Left ventricle myocardium inferior (tissue), 1 donor: Measurements from ENCODE around the gene CAPN15. TPM values are rescaled to one million over a fixed set of nuclear protein-coding genes. Genes with fewer than 3 reads are reported as not detected.

Experiments used
- DNase-seq: peaks from one replicate; pipeline ENCODE4 v3.0.0-alpha.2; 2020
- H3K27ac ChIP-seq: fragments of 200-600 bp; replicated peaks from 2 replicates; pipeline ENCODE4 v1.8.0; 2021
- H3K27me3 ChIP-seq: fragments of 200-600 bp; 2 replicates; pipeline ENCODE4 v1.8.0; 2021; ENCODE audit warnings: low read depth
- H3K36me3 ChIP-seq: fragments of 200-600 bp; 2 replicates; pipeline ENCODE4 v1.8.0; 2021
- H3K4me1 ChIP-seq: fragments of 200-600 bp; 2 replicates; pipeline ENCODE4 v1.8.0; 2021
- H3K4me3 ChIP-seq: fragments of 200-600 bp; 2 replicates; pipeline ENCODE4 v1.8.0; 2021; ENCODE audit warnings: mild to moderate bottlenecking, moderate library complexity
- H3K9me3 ChIP-seq: fragments of 200-600 bp; replicated peaks from 2 replicates; pipeline ENCODE4 v1.8.0; 2021
- intact Hi-C: fragments of 100-400 bp; cut with micrococcal nuclease; formaldehyde crosslinking; loops from one replicate; pipeline ENCODE4 v1.11.0; 2022
- total RNA-seq: library from RNA; stranded (reverse); fragmentation: NEBNext Ultra II Directional; extraction: Animal tissue kit (Norgen Biotek cat#: 25700); gene quantifications from one replicate; pipeline ENCODE4 v1.2.1, GENCODE V29; 2021
- TF ChIP-seq, protein P1 (sequence below): fragments of 200-600 bp; IDR thresholded peaks from 2 replicates; pipeline ENCODE4 v1.8.0; 2021; ENCODE audit warnings: antibody characterized with exemption, mild to moderate bottlenecking, borderline replicate concordance
- donor health status: DM: no; HTN: yes; CAD: no; lungs with severe emphysema.

Gene CAPN15
- total RNA-seq, 1 donor from 2014 or later: 17.4 TPM

GRCh38 chr16:525123-525519 lies 2.4 kb upstream of the CAPN15 start:
- TF ChIP-seq, protein P1, sequence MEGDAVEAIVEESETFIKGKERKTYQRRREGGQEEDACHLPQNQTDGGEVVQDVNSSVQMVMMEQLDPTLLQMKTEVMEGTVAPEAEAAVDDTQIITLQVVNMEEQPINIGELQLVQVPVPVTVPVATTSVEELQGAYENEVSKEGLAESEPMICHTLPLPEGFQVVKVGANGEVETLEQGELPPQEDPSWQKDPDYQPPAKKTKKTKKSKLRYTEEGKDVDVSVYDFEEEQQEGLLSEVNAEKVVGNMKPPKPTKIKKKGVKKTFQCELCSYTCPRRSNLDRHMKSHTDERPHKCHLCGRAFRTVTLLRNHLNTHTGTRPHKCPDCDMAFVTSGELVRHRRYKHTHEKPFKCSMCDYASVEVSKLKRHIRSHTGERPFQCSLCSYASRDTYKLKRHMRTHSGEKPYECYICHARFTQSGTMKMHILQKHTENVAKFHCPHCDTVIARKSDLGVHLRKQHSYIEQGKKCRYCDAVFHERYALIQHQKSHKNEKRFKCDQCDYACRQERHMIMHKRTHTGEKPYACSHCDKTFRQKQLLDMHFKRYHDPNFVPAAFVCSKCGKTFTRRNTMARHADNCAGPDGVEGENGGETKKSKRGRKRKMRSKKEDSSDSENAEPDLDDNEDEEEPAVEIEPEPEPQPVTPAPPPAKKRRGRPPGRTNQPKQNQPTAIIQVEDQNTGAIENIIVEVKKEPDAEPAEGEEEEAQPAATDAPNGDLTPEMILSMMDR: no peak
- peaks cover 53% of the 10 kb centered on the region for H3K4me1 ChIP-seq
- intact Hi-C loops: no loop called here
- H3K27ac ChIP-seq: peak overlapping the region; percentile 95
- no peak overlapping the region for H3K4me3 ChIP-seq
- H3K9me3 ChIP-seq: no peaks in the 10 kb centered on the region
- no peak for DNase-seq
- H3K27me3 ChIP-seq: no peaks in the 10 kb centered on the region
- H3K36me3 ChIP-seq: peaks cover 10% of the 10 kb centered on the region

DNA sequence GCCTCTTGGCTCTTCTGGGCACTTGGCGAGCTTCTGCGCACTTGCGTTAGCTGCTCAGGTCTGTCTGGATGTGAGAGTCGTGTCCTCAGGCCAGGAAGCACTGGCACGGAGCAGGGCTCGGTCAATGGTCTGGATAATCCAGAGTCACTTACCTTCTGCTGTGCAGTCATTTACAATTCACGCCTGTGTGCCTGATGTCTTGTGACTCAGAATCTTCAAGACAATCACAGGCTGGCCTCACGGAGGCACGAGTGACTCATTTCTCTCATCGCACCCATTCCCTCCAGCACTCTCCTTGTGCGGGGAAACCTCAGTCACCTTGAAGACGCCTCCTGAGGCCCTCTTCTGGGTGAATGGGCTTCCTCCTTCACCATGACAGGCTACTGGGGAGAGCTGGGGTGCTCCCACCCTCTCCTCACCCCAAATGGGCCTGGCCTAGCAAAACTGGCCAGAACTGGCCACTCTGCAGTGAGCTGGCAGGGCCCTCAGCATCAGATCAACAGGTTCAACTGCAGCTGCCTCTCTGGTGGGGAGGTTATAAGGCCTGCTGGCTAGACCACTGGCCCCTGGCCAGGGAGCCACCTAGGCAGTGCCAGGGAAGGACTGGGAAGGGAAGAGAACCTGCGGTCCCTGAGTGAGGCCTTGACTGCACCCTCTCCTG lies 1.9 kb upstream of the CAPN15 start:
- intact Hi-C loops: no loop called here
- Histone ChIP-seq H3K4me1 (peaks cover 59% of the 10 kb centered on the region), H3K9me3 (no peaks in the 10 kb centered on the region), H3K27me3 (no peaks in the 10 kb centered on the region), H3K4me3 (peak overlapping the region; percentile 86), H3K27ac (peak overlapping the region; percentile 95), H3K36me3 (peaks cover 5% of the 10 kb centered on the region)
- DNase-seq: no peak
- TF ChIP-seq, protein P1: no peak

DNA sequence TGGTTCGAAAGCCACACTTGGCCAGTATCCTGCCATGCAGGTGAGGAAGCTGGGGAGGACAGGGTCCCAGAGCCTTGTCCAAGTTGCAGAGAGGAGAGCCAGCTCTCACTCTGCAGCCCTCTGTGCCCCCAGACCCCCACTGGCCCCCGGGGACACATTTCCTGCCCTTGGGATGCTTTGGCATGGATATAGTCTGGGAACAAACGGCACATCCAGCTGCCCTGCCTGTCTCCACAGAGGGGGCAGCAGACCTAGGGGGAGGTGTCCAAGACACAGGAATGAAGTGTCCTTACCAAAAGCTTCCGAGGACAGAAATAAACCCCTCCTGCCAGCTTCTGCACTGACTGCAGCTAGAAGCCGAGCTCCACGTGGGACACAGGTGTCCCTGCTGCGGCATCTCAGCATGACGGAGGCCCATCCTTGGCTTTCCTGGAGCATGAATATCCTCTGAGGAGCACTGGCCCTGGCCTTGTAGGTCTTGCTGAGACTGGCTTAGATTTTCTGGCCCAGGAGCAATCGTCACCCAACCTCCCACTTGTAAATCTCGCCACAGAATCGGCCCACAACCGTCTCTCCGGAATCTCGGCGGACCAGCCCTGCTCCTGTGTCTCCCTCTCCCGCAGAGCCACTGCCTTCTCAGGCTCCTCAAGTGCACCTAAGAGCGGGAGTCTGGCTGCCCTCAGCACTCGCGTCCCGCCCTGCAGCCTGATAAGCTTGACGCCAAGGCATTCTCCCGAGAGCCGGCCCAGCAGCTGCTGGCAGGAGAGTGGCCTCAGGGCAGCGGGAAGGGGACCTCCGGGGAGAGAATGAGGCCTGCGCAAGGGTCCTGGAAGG lies 1.1 kb upstream of the CAPN15 start:
- Histone ChIP-seq H3K27ac (peak overlapping the region; percentile 95), H3K4me3 (peak overlapping the region; percentile 86), H3K9me3 (no peaks in the 10 kb centered on the region), H3K4me1 (peaks cover 63% of the 10 kb centered on the region), H3K27me3 (no peaks in the 10 kb centered on the region), H3K36me3 (no peaks in the 10 kb centered on the region)
- intact Hi-C loops: no loop called here
- TF ChIP-seq, protein P1: no peak
- peak; percentile 56 for DNase-seq

- DNase-seq: no peak
- no peaks in the 10 kb centered on the region for H3K9me3 ChIP-seq
- no peaks in the 10 kb centered on the region for H3K36me3 ChIP-seq
- H3K4me3 ChIP-seq: peak overlapping the region; percentile 86
- H3K4me1 ChIP-seq: peaks cover 75% of the 10 kb centered on the region
- H3K27me3 ChIP-seq: no peaks in the 10 kb centered on the region
- TF ChIP-seq, protein P1: no peak
- peak overlapping the region; percentile 95 for H3K27ac ChIP-seq
- intact Hi-C loops: no loop called here
Observed at GRCh38 chr16:528111-529011, 849 bp downstream of the CAPN15 start.

- peaks cover 80% of the 10 kb centered on the region for H3K4me1 ChIP-seq
- no peaks in the 10 kb centered on the region for H3K36me3 ChIP-seq
- no peaks in the 10 kb centered on the region for H3K9me3 ChIP-seq
- intact Hi-C loops: no loop called here
- peak overlapping the region; percentile 86 for H3K4me3 ChIP-seq
- no peaks in the 10 kb centered on the region for H3K27me3 ChIP-seq
- peak overlapping the region; percentile 95 for H3K27ac ChIP-seq
- DNase-seq: no peak
- TF ChIP-seq, protein P1: no peak
Observed at GRCh38 chr16:529012-529575, 1.6 kb downstream of the CAPN15 start.
